K562 (cell line): Measurements from ENCODE around the gene DNM1. TPM values are rescaled to one million over a fixed set of nuclear protein-coding genes. Genes with fewer than 3 reads are reported as not detected.

Experiments
- ATAC-seq: fragments of 200-7000 bp; cut with Tn5 transposase; 3 replicates; pipeline ENCODE4 v1.9.1; 2020; ENCODE audit warnings: moderate library complexity
- BruUV-seq: library from RNA; stranded (reverse); fragments of 400-500 nt; replicated peaks from 2 replicates; lab custom pipeline; 2021; lab: Mats Ljungman, UMichigan
- CTCF ChIA-PET: fragments of 300-600 bp; formaldehyde crosslinking; extraction: SDS; loops from one replicate; lab custom pipeline; 2021; ENCODE audit warnings: low intra/inter-chr PET ratio; lab: Yijun Ruan, JAX
- POLR2A ChIA-PET: fragments of 300-600, 350-650 bp; sonication (Branson Sonifier 250); formaldehyde crosslinking; extraction: SDS; loops from one replicate; lab custom pipeline; 2021; ENCODE audit warnings: antibody characterized with exemption, inconsistent platforms; lab: Yijun Ruan, JAX
- DNase-seq, 4 experiments: peaks; one replicate each; pipeline versions ENCODE4 v3.0.0 to v3.0.0-alpha.2; 2011 to 2018; ENCODE audit warnings: low spot score in 3 of 4, mixed read lengths in 3 of 4; ENCODE audit errors: extremely low read depth in 1 of 4
- FAIRE-seq: peaks from 2 replicates; lab custom pipeline; 2011; peaks lifted over from hg19 to GRCh38; lab: Jason Lieb, UNC
- H2AFZ ChIP-seq: 2 replicates; pipeline ENCODE4 v1.6.0; 2011; ENCODE audit warnings: low read depth, low read length, control low read depth, inconsistent platforms
- H3K27ac ChIP-seq: fragments of 200-600 bp; 3 replicates; pipeline ENCODE4 v1.8.0; 2011; ENCODE audit warnings: low read depth, mild to moderate bottlenecking, control low read depth, inconsistent platforms, low read length, moderate library complexity, mixed read lengths; ENCODE audit errors: extremely low read depth
- H3K27me3 ChIP-seq, 2 experiments: fragments of 300-600 bp in 1 of 2; 2 replicates in 1 of 2; 3 replicates in 1 of 2; pipeline versions ENCODE4 v1.6.0 to v1.8.0; 2011; ENCODE audit warnings: inconsistent platforms in 2 of 2, low read length in 2 of 2, mild to moderate bottlenecking in 1 of 2, mixed read lengths in 1 of 2, moderate library complexity in 1 of 2; ENCODE audit not compliant: control insufficient read depth in 2 of 2, insufficient read depth in 2 of 2
- H3K36me3 ChIP-seq: fragments of 300-600 bp; 3 replicates; pipeline ENCODE4 v1.8.0; 2011; ENCODE audit warnings: mild to moderate bottlenecking, low read length, inconsistent platforms; ENCODE audit not compliant: control insufficient read depth, insufficient read depth
- H3K4me1 ChIP-seq, 2 experiments: fragments of 200-600 bp in 1 of 2; replicated peaks in 1 of 2; 2 replicates in 1 of 2; 3 replicates in 1 of 2; pipeline versions ENCODE4 v1.5.1 to v1.8.0; 2011; ENCODE audit warnings: inconsistent platforms in 2 of 2, low read length in 2 of 2, mild to moderate bottlenecking in 1 of 2, mixed read lengths in 1 of 2, moderate library complexity in 1 of 2; ENCODE audit not compliant: control insufficient read depth in 2 of 2, insufficient read depth in 2 of 2
- H3K4me2 ChIP-seq: 2 replicates; pipeline ENCODE4 v1.6.1; 2011; ENCODE audit warnings: low read length, control low read depth, inconsistent platforms, mixed read lengths; ENCODE audit not compliant: insufficient read depth
- H3K4me3 ChIP-seq: fragments of 200-600 bp; sonication (generic), shearing (Covaris generic); 2 replicates; pipeline ENCODE4 v1.5.1; 2016; ENCODE audit warnings: control low read depth, inconsistent platforms
- H3K79me2 ChIP-seq: fragments of 200-600 bp; 3 replicates; pipeline ENCODE4 v1.8.0; 2011; ENCODE audit warnings: low read length, inconsistent platforms; ENCODE audit not compliant: control insufficient read depth, insufficient read depth
- H3K9ac ChIP-seq, 2 experiments: 2 replicates each; pipeline versions ENCODE4 v1.6.0 to v1.6.1; 2011; ENCODE audit warnings: low read depth in 2 of 2, low read length in 2 of 2, control low read depth in 1 of 2, inconsistent platforms in 1 of 2, mild to moderate bottlenecking in 1 of 2, mixed read lengths in 1 of 2; ENCODE audit not compliant: insufficient read depth in 1 of 2
- H3K9me1 ChIP-seq: one replicate; pipeline ENCODE4 v1.6.0; 2011; ENCODE audit warnings: inconsistent platforms, mild to moderate bottlenecking, low read length, moderate library complexity; ENCODE audit not compliant: control insufficient read depth, insufficient read depth
- H3K9me3 ChIP-seq: replicated peaks from 2 replicates; pipeline ENCODE4 v1.5.1; 2011; ENCODE audit warnings: low read depth, low read length, inconsistent platforms; ENCODE audit not compliant: control insufficient read depth, insufficient read depth
- H4K20me1 ChIP-seq: replicated peaks from 2 replicates; pipeline ENCODE4 v1.6.1; 2011; ENCODE audit warnings: low read length, inconsistent platforms, mixed read lengths; ENCODE audit not compliant: control insufficient read depth, insufficient read depth
- DACH1 ChIP-seq: fragments of 450-650 bp; IDR thresholded peaks from 2 replicates; pipeline ENCODE4 v1.6.1; 2018; ENCODE audit not compliant: partially characterized antibody
- MECOM ChIP-seq: fragments of 250-450 bp; sonication (Bioruptor Pico); IDR thresholded peaks from 2 replicates; pipeline ENCODE4 v1.8.0; 2022; ENCODE audit warnings: inconsistent platforms
- MEF2A ChIP-seq: IDR thresholded peaks from 2 replicates; pipeline ENCODE4 v1.6.1; 2011; ENCODE audit warnings: low read depth, mild to moderate bottlenecking, low read length, moderate library complexity; ENCODE audit not compliant: control insufficient read depth
- PCBP2 ChIP-seq: fragments of 200-400 bp; formaldehyde crosslinking; IDR thresholded peaks from 2 replicates; pipeline ENCODE4 v1.6.1; 2018; ENCODE audit warnings: low read length, low read depth, mild to moderate bottlenecking, moderate library complexity; ENCODE audit not compliant: poor library complexity, severe bottlenecking
- RBM17 ChIP-seq: fragments of 200-400 bp; formaldehyde crosslinking; IDR thresholded peaks from 2 replicates; pipeline ENCODE4 v1.6.1; 2017; ENCODE audit warnings: low read depth, mild to moderate bottlenecking, low read length, borderline replicate concordance
- ZNF277 ChIP-seq: fragments of 250-450 bp; sonication (Bioruptor Pico); IDR thresholded peaks from 2 replicates; pipeline ENCODE4 v1.8.0; 2022; ENCODE audit warnings: inconsistent platforms, mild to moderate bottlenecking, moderate library complexity, borderline replicate concordance
- WGBS: fragments of 100-300 bp; shearing (Covaris generic); methylation state at CpG from one replicate; pipeline ENCODE4 v1.1.6; 2016; ENCODE audit warnings: low coverage, mixed read lengths; ENCODE audit not compliant: insufficient coverage; ENCODE audit errors: missing lambda C conversion rate; 5-methylcytosine and 5-hydroxymethylcytosine counted together
- in situ Hi-C: fragments of 300-500 bp; cut with MboI; formaldehyde crosslinking; loops from 4 replicates; pipeline ENCODE4 v1.15.0; 2018; ENCODE audit warnings: inconsistent platforms, mixed read lengths
- intact Hi-C: fragments of 100-400 bp; cut with micrococcal nuclease; formaldehyde crosslinking; loops from 2 replicates; pipeline ENCODE4 v1.14.2; 2022
- polyA plus RNA-seq, 8 experiments: library from polyadenylated mRNA; depleted of rRNA in 4 of 8; stranded (reverse) in 5 of 8; unstranded in 3 of 8; fragments of >200 nt; fragmentation: Nextera tagmentation in 2 of 8; fragmentation: Illumina TruSeq in 1 of 8; extraction: Ambion mirVana in 2 of 8; extraction: Trizol in 1 of 8; gene quantifications; 2 replicates each; pipeline versions ENCODE4 v1.2.1 to v1.2.3, GENCODE V29; 2011 to 2014; ENCODE audit warnings: inconsistent platforms in 1 of 8, missing spikeins in 1 of 8
- total RNA-seq, 7 experiments: library from RNA; depleted of rRNA in 6 of 7; stranded (reverse); fragments of >200 nt in 6 of 7; fragmentation: Illumina TruSeq in 2 of 7; extraction: Trizol in 2 of 7; gene quantifications; 2 replicates each; pipeline versions ENCODE4 v1.2.1 to v1.2.3, GENCODE V29; 2011 to 2021; ENCODE audit warnings: low replicate concordance in 1 of 7

Gene DNM1
- total and polyA plus RNA-seq, 9 of the 15 experiments (the other 6 are each of a cell fraction or from before 2014, with no cell fraction given) = 0.39 to 23.1 (median 9.1) TPM

DNA sequence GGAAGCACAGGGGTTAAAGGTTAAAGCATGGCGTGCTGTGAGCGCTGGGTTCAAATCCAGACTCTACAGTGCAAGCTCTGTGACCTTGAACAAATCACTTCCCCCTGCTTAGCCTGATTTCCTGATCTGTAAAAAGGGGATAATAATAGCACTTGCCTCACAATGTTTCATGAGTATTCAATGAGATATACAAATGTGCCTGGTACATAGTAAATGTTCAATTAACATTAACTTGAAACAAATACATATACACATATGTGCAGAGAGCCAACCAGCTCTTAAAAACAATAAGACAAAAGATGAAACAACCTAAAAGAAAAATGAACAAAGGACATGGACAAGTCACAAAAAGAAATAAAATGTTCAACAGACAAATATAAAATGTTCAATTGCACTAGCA is 15.8 kb upstream of the DNM1 start:
- H3K4me3 ChIP-seq = no peak overlapping the region
- H3K9me1 ChIP-seq = peaks cover 7% of the 10 kb centered on the region
- POLR2A ChIA-PET = interaction anchor here (0.7 to 2.2 kb wide), 12 partner anchors 8 to 480 kb away, joined by 3 to 10 read pairs (median 4); partner anchors contain the start of gene BBLN
- FAIRE-seq (no peak), ATAC-seq (no peak), DNase-seq (no peak)
- intact Hi-C loops (no loop called here), in situ Hi-C loops (no loop called here)
- TF ChIP-seq MECOM (CRISPR knock-in tag) (no peak), RBM17 (no peak), DACH1 (no peak), MEF2A (0 out of 2 replicates have a peak, but pooled peaks have one; percentile 5), ZNF277 (no peak), PCBP2 (no peak)
- peaks cover 25 to 32% of the 10 kb centered on the region in 2 experiments for H3K4me1 ChIP-seq
- H3K36me3 ChIP-seq = peaks cover 74% of the 10 kb centered on the region
- peak overlapping the region in 1 of 2 experiments; percentile 9; a peak in 1 of 4 replicates for H3K9ac ChIP-seq
- 83% methylated on average over 2 of the region's 2 CpGs for WGBS
- no peak overlapping the region for H3K4me2 ChIP-seq
- CTCF ChIA-PET = no interaction called here
- no peak overlapping the region for H3K27ac ChIP-seq
- BruUV-seq = no TSS peak
- no peaks in the 10 kb centered on the region for H3K9me3 ChIP-seq
- peaks cover 25% of the 10 kb centered on the region for H3K79me2 ChIP-seq
- H4K20me1 ChIP-seq = peaks cover 8% of the 10 kb centered on the region; the same call in 1 of the 2 replicates
- no peak overlapping the region for H2AFZ ChIP-seq
- no peaks in the 10 kb centered on the region for H3K27me3 ChIP-seq
